HCT116 (cell line): Measurements from ENCODE around the gene GAL3ST3.

ENCODE experiments used
- CEBPB ChIP-seq: IDR thresholded peaks from 2 replicates; pipeline ENCODE4 v1.6.1; 2012; ENCODE audit warnings: low read depth
- CTCF ChIP-seq, 3 experiments: fragments of 200-600 bp in 1 of 3; sonication (generic) in 1 of 3; IDR thresholded peaks in 2 of 3; conservative IDR thresholded peaks in 1 of 3; 2 replicates each; pipeline ENCODE4 v1.5.1; 2012 to 2017; ENCODE audit warnings: low read depth in 2 of 3, low read length in 2 of 3, antibody characterized with exemption in 1 of 3, borderline replicate concordance in 1 of 3, control low read depth in 1 of 3, mild to moderate bottlenecking in 1 of 3, mixed read lengths in 1 of 3, mixed run types in 1 of 3, moderate library complexity in 1 of 3; ENCODE audit not compliant: insufficient read depth in 1 of 3
- ELF1 ChIP-seq: IDR thresholded peaks from 2 replicates; pipeline ENCODE4 v1.6.1; 2012; ENCODE audit warnings: low read depth, borderline replicate concordance
- EZH2phosphoT487 ChIP-seq: fragments of 200-600 bp; IDR thresholded peaks from 2 replicates; pipeline ENCODE4 v1.6.1; 2018; ENCODE audit warnings: antibody characterized with exemption, borderline replicate concordance
- MAX ChIP-seq: IDR thresholded peaks from 2 replicates; pipeline ENCODE4 v1.6.1; 2012
- POLR2A ChIP-seq: IDR thresholded peaks from 2 replicates; pipeline ENCODE4 v1.7.0; 2011; ENCODE audit warnings: borderline replicate concordance; ENCODE audit not compliant: insufficient read depth, insufficient read length; ENCODE audit errors: extremely low read depth
- POLR2AphosphoS5 ChIP-seq: IDR thresholded peaks from 2 replicates; pipeline ENCODE4 v1.6.1; 2011; ENCODE audit warnings: mild to moderate bottlenecking, low read depth, low read length, moderate library complexity
- TCF7L2 ChIP-seq: IDR thresholded peaks from 2 replicates; pipeline ENCODE4 v1.7.0; 2011; ENCODE audit warnings: borderline replicate concordance, inconsistent platforms; ENCODE audit not compliant: insufficient read depth, insufficient read length; ENCODE audit errors: extremely low read depth

DNA sequence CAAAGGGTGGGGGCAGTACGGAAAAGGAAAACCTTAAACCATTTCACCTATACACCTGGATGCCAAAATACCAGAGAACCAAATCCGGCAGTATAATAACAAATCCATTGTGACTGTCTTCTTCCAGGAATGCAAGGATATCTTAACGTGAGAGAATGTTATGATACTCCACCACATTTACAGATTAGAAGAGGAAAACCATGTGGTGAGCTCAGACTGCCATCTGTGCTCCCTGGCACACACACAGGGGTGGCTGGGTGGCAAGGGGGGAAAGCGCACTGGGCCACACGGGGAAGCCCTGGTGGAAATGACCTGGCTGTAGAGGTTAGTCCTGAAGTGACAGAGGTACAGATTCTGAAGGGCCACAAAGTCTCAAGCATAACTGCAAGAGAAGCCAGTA, 56.9 kb downstream of the GAL3ST3 start:
- TF ChIP-seq CTCF (IDR thresholded peaks at IDR 0.05 in 2 of 3, conservative IDR thresholded peaks at IDR 0.05 in 1 of 3; ENCODE audit: borderline replicate concordance in 1 of 3, insufficient read depth in 1 of 3, low read depth in 2 of 3, low read length in 2 of 3): no peak
- TF ChIP-seq POLR2AphosphoS5: no peak
- no peak for TF ChIP-seq POLR2A
- no peak for TF ChIP-seq EZH2phosphoT487
- no peak for TF ChIP-seq TCF7L2
- no peak for TF ChIP-seq CEBPB
- no peak for TF ChIP-seq ELF1
- no peak for TF ChIP-seq MAX
